Loucy (cell line): ENCODE data around the gene RPA3.

Experiments used
- H2AFZ ChIP-seq: fragments of 200-600 bp; sonication (generic); 2 replicates; pipeline ENCODE4 v1.6.0; 2016; ENCODE audit warnings: antibody characterized with exemption, mild to moderate bottlenecking, low read length, moderate library complexity
- H3F3A ChIP-seq: fragments of 200-600 bp; 2 replicates; pipeline ENCODE4 v1.6.0; 2016; ENCODE audit warnings: antibody characterized with exemption, low read depth, mild to moderate bottlenecking
- H3K27me3 ChIP-seq: fragments of 200-600 bp; sonication (generic); 2 replicates; pipeline ENCODE4 v1.6.1; 2014; ENCODE audit warnings: low read length, mild to moderate bottlenecking; ENCODE audit not compliant: insufficient read depth, poor library complexity, severe bottlenecking
- H3K36me3 ChIP-seq: fragments of 200-600 bp; sonication (generic); 2 replicates; pipeline ENCODE4 v1.6.1; 2016; ENCODE audit warnings: low read length; ENCODE audit not compliant: insufficient read depth
- H3K4me1 ChIP-seq: fragments of 200-600 bp; sonication (generic); 2 replicates; pipeline ENCODE4 v1.5.1; 2014; ENCODE audit warnings: low read length, mild to moderate bottlenecking; ENCODE audit not compliant: insufficient read depth, poor library complexity, severe bottlenecking
- H3K4me2 ChIP-seq: fragments of 200-600 bp; sonication (generic); 2 replicates; pipeline ENCODE4 v1.6.0; 2014; ENCODE audit warnings: antibody characterized with exemption, low read length, low read depth, mild to moderate bottlenecking; ENCODE audit not compliant: poor library complexity, severe bottlenecking
- H3K4me3 ChIP-seq: fragments of 200-600 bp; sonication (generic); 2 replicates; pipeline ENCODE4 v1.5.1; 2014; ENCODE audit warnings: low read length, mild to moderate bottlenecking, mixed read lengths; ENCODE audit not compliant: poor library complexity, severe bottlenecking
- H3K79me2 ChIP-seq: fragments of 200-600 bp; sonication (generic); 2 replicates; pipeline ENCODE4 v1.6.1; 2014; ENCODE audit warnings: low read length; ENCODE audit not compliant: insufficient read depth
- H3K9ac ChIP-seq: fragments of 200-600 bp; sonication (generic); 2 replicates; pipeline ENCODE4 v1.6.0; 2014; ENCODE audit warnings: mild to moderate bottlenecking, low read depth, low read length, moderate library complexity; ENCODE audit not compliant: poor library complexity, severe bottlenecking
- H3K9me2 ChIP-seq: fragments of 200-600 bp; sonication (generic); replicated peaks from 2 replicates; pipeline ENCODE4 v1.6.1; 2016; ENCODE audit warnings: low read depth, low read length, mixed read lengths
- H3K9me3 ChIP-seq: fragments of 200-600 bp; sonication (generic); 2 replicates; pipeline ENCODE4 v1.6.1; 2014; ENCODE audit warnings: mild to moderate bottlenecking, antibody characterized with exemption, low read length, low read depth; ENCODE audit not compliant: insufficient read depth
- H4K20me1 ChIP-seq: fragments of 200-600 bp; sonication (generic); 2 replicates; pipeline ENCODE4 v1.6.0; 2014; ENCODE audit warnings: antibody characterized with exemption, low read length, mild to moderate bottlenecking; ENCODE audit not compliant: insufficient read depth, poor library complexity, severe bottlenecking
- EZH2phosphoT487 ChIP-seq: fragments of 200-600 bp; IDR thresholded peaks from 2 replicates; pipeline ENCODE4 v1.6.1; 2018; ENCODE audit warnings: antibody characterized with exemption, mild to moderate bottlenecking, moderate library complexity, borderline replicate concordance
- TF ChIP-seq, protein P1 (sequence below): fragments of 200-600 bp; sonication (generic); conservative IDR thresholded peaks from 2 replicates; pipeline ENCODE4 v1.5.1; 2014; ENCODE audit warnings: mild to moderate bottlenecking, antibody characterized with exemption, low read length

Gene RPA3

DNA sequence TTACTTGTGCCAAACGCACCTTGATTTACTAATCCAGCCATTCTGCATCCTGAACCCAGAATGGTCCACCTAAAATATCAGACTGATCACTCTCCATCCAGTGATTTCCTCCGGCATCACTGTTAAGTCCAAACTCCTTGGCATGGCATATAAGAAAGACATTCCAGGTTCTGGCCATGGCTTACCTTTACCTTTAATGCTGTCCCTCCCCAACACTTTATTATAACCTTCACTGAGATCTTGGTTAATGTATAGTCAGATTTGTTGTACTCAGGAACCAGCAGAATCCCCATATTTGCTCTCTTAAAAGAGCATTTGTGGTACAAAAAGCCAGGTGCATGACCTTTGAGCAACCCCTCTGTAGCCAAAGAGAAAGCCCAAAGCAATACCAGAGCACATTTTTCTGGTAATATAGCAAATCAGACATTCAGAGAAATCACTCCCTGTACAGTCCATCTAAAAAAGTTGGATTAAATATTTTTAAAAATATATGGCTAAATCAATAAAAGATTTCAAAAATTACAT, 67.7 kb downstream of the RPA3 start:
- TF ChIP-seq EZH2phosphoT487 = no peak
- TF ChIP-seq, protein P1, sequence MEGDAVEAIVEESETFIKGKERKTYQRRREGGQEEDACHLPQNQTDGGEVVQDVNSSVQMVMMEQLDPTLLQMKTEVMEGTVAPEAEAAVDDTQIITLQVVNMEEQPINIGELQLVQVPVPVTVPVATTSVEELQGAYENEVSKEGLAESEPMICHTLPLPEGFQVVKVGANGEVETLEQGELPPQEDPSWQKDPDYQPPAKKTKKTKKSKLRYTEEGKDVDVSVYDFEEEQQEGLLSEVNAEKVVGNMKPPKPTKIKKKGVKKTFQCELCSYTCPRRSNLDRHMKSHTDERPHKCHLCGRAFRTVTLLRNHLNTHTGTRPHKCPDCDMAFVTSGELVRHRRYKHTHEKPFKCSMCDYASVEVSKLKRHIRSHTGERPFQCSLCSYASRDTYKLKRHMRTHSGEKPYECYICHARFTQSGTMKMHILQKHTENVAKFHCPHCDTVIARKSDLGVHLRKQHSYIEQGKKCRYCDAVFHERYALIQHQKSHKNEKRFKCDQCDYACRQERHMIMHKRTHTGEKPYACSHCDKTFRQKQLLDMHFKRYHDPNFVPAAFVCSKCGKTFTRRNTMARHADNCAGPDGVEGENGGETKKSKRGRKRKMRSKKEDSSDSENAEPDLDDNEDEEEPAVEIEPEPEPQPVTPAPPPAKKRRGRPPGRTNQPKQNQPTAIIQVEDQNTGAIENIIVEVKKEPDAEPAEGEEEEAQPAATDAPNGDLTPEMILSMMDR = no peak
- H3K4me3 ChIP-seq = no peak overlapping the region

DNA sequence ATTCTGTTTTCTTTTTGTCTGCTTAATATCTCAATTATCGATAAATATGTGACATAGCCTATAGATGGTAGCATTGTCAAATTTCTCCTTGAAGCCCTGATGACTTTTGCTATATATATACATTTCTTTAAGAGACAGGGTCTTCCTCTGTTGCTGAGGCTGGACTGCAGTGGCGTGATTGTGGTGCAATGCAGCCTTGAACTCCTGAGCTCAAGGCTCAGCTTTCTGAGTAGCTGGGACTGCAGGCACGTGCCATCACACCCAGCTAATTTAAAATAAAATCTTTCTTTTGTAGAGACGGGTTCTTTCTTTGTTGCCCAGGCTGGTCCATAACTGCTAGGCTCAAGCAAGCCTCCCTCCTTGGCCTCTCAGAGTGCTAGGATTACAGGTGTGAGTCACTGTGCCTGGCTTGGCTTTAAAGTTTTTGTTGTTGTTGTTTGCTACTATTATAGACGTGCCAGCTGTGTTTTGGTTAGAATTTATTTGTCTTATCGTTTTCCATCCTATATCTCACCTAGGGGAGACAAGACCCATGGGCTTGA, 70.8 kb downstream of the RPA3 start:
- Histone ChIP-seq H3K4me3 (no peak overlapping the region), H3K27me3 (no peaks in the 10 kb centered on the region), H3K36me3 (no peaks in the 10 kb centered on the region), H3K79me2 (peaks cover 38% of the 10 kb centered on the region; the same call in 1 of the 2 replicates), H3K9me2 (no peaks in the 10 kb centered on the region), H3K4me1 (peaks cover 20% of the 10 kb centered on the region), H3F3A (no peaks in the 10 kb centered on the region), H3K9ac (no peak overlapping the region), H2AFZ (no peak overlapping the region), H3K9me3 (no peaks in the 10 kb centered on the region), H4K20me1 (no peaks in the 10 kb centered on the region), H3K4me2 (no peak overlapping the region)
- no peak for TF ChIP-seq EZH2phosphoT487
- TF ChIP-seq, protein P1 = no peak; the same call in 1 of the 2 replicates

More for the DNA sequence above, 67.7 kb downstream of the RPA3 start:
- no peaks in the 10 kb centered on the region for H3K9me3 ChIP-seq
- no peak overlapping the region for H3K4me2 ChIP-seq
- H3K36me3 ChIP-seq = no peaks in the 10 kb centered on the region
- no peaks in the 10 kb centered on the region for H3F3A ChIP-seq
- no peak overlapping the region for H2AFZ ChIP-seq
- H4K20me1 ChIP-seq = no peaks in the 10 kb centered on the region
- H3K4me1 ChIP-seq = peaks cover 31% of the 10 kb centered on the region
- H3K9ac ChIP-seq = no peak overlapping the region
- H3K79me2 ChIP-seq = peaks cover 41% of the 10 kb centered on the region
- no peaks in the 10 kb centered on the region for H3K27me3 ChIP-seq
- H3K9me2 ChIP-seq = no peaks in the 10 kb centered on the region

DNA sequence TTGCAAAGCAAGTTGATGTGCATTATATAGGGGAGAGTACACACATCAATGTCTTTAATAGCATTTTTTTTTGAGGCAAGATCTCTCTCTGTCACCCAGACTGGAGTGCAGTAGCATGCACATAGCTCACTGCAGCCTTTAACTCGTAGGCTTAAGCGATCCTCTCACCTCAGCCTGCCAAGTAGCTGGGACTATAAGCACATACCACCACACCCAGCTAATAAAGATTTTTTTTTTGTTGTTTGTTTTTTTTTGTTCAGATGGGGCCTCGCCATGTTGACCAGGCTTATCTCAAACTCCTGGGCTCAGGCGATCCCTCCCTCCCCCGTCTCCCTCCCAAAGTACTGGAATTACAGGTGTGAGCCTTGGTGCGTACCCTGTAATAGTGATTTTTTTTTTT, 76.3 kb downstream of the RPA3 start:
- peak overlapping the region; percentile 82 for H3K9ac ChIP-seq
- H3K27me3 ChIP-seq = no peaks in the 10 kb centered on the region
- peak overlapping the region; percentile 85 for H3K4me2 ChIP-seq
- no peaks in the 10 kb centered on the region for H3F3A ChIP-seq
- TF ChIP-seq, protein P1 = no peak
- no peaks in the 10 kb centered on the region for H3K9me2 ChIP-seq
- peaks cover 55% of the 10 kb centered on the region for H3K79me2 ChIP-seq
- no peaks in the 10 kb centered on the region for H3K9me3 ChIP-seq
- H3K4me3 ChIP-seq = peak overlapping the region; percentile 80
- no peak overlapping the region for H2AFZ ChIP-seq
- peaks cover 31% of the 10 kb centered on the region for H3K4me1 ChIP-seq
- no peaks in the 10 kb centered on the region for H4K20me1 ChIP-seq
- H3K36me3 ChIP-seq = no peaks in the 10 kb centered on the region
